Ammon's horn (tissue), 1 donor: ENCODE results near the gene TRAPPC3.

ENCODE experiments used
- DNase-seq: peaks from one replicate; pipeline ENCODE4 v3.0.0-alpha.2; 2016; ENCODE audit warnings: low spot score

TRAPPC3 gene

DNA sequence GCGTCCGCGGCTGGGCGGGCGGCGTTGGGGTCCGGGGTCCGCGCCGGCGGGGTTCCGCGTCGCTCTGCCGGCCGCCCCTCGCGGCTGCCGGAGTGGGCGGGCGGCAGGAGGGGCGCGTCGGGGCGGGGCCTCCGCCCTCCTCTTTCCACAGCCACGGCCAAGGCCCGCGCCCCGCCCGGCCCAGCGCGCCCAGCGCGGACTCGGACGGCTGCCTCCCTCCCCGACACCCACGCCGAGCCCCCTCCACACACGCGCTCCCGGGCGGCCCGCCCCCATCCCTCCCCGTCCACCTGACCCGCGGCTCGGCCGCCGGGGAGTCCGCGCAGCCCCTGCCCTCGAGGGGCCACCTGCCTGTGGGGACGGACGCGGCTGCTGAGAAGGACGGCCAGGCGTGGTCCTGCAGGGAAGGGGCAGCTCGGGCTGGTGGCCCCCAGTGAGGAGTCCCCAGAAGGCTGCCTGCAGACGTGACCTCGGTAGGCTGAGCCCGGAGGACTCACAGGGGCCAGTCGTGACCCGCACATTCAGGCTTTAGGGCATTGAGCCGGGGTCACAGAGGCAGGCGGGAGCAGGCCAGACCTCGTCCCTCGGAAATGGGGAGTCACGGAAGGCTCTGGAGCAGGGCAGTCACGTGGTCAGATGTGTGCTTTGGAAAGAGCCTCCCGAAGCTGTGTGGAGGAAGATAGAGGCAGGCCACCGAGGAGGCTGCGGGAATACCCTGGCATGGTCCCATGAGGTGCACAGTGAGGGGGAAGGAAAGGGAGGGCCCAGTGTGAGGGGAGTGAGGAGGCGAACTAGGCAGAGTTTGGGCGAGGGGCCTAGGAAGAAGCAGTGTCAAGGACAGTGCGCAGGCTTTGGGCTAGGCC, 23.9 kb downstream of the TRAPPC3 start, which contains the start of gene COL8A2:
Gene COL8A2, minus strand, starts transcription at position 94 of the 863 bp plus-strand sequence. CDS start 24,980 bp downstream, outside the sequence.
- no peak for DNase-seq

GRCh38 chr1:36124404-36125128, 24.7 kb downstream of the TRAPPC3 start:
- no peak for DNase-seq

- peak; percentile 69 for DNase-seq
Measured at GRCh38 chr1:36123356-36123755, 25.9 kb downstream of the TRAPPC3 start.

GRCh38 chr1:36122062-36123030, 26.9 kb downstream of the TRAPPC3 start:
- no peak for DNase-seq

DNA sequence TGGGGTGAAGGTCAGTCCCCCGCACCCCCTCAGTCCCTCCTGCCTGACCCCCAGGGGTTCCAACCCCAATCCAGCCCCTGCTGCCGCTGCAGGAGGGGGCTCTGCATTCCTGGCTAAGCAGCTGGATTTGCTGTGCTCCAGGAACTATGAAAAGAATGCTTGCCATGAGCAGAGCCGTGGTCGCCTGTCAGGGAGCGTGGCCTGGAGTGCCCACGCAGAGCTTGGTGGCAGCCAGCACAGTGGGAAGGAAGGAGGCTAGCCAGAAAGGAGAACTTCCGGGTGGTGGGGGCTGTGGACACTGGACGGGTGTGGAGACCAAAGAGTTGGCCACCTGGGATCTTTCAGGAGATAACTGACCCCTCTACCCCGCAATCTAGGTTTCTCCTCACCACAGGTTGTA, 29.8 kb downstream of the TRAPPC3 start:
- DNase-seq, result no peak

- no peak for DNase-seq
Measured at GRCh38 chr1:36118447-36119204, 30.7 kb downstream of the TRAPPC3 start.

DNA sequence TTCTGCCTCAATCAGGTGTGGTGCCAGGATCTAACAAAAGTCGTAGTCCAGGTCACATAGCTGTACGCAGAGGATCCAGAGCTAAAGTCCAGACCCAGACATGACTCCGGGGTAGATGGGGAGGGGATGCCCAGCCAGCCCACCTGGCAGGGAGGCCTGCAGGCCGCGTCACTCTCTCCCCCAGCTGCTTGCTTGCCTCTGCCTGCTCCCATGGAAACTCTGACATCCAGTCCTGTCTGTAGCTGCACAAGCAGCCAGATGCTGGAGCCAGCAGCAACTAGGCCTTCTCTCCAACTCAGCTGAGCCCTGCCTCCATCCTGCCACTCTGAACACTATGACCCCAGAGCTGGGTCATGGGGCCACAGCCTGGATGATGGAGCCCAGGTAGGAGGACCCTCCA, 32.4 kb downstream of the TRAPPC3 start:
- no peak for DNase-seq

- DNase-seq, result no peak
Measured at GRCh38 chr1:36115931-36116330, 33.4 kb downstream of the TRAPPC3 start.

- DNase-seq, result peak; percentile 40
Measured at GRCh38 chr1:36115200-36115669, 34.1 kb downstream of the TRAPPC3 start.

GRCh38 chr1:36114371-36114770, 34.9 kb downstream of the TRAPPC3 start:
- DNase-seq, result no peak

DNA sequence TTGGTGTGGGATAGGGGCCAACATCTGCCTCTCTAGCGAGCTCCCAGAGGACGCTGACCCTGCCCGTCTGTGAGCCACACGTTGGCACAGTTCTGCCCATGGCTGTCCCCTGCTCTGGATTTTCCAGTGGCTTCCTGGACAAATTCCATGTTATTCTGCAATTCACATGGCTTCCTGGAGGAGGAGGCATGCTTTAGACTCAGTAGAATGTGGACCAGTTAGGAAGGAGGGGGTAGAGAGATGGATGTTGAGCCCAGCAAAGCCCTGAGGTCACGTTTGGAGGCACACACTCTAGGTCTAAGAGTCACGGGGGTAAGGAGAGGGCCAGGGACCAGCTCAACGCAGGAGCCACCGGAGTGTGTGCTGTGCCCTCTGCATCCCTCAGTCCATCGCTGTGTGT, 36.5 kb downstream of the TRAPPC3 start:
- no peak for DNase-seq

DNA sequence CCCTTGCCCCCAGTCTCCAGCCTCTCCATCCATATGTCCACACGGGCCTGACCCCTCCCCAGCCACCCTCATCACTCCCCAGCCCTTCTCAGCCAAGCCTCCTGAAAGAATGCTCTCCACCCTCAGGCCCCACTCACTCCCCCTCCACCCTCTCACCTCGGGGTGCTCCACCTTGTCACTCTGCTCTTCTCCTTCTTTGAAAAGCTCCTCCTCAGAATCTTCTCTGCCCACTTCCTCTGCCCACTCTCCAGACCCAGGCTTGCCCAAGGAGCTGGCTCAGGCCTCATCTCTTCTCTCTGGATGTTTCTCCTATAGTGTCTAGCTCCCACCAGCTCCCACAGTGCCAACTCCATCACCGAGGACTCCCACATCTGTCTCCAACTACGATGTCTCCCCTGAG, 38.1 kb downstream of the TRAPPC3 start:
- no peak for DNase-seq

GRCh38 chr1:36109041-36109679, 40.1 kb downstream of the TRAPPC3 start:
- DNase-seq, result no peak

- no peak for DNase-seq
Measured at GRCh38 chr1:36108314-36108713, 41.0 kb downstream of the TRAPPC3 start.

GRCh38 chr1:36107394-36107793, 41.9 kb downstream of the TRAPPC3 start:
- no peak for DNase-seq

DNA sequence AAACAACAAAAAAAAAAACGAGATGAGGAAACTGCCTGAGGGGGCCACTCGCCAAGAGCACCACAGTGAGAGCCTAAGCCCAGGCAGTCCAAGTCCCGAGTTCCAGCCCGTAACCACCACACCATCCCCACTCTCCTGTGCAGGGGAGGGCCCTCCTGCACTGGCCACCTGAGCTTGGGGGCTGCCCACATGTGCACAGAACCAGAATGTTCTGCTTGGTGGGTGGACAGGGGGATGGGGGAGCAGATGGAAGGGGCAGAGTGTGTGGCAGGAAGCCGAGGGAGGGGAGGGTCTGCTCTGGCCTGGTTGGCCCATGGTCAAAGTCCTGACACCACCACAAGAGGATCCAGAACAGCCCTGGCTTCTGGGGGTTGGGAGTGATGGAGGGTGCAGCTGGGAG, 43.0 kb downstream of the TRAPPC3 start:
- DNase-seq, result no peak

DNA sequence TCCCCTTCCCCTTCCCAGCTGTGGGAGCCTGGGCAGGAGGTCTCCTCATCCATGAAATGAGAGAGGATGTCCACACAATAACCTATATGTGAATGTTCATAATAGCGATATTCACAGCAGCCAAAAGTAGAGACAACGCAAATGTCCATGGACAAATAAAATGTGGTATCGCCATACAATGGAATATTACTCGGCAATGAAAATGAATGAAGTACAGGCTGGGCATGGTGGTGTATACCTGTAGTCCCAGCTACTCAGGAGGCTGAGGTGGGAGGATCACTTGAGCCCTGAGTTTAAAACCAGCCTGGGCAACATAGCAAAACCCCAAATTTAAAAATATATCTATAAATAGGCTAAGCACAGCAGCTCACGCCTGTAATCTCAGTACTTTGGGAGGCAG, 47.7 kb downstream of the TRAPPC3 start:
- DNase-seq, result no peak

GRCh38 chr1:36100376-36100775, 48.9 kb downstream of the TRAPPC3 start:
- no peak for DNase-seq

GRCh38 chr1:36099681-36100341, 49.5 kb downstream of the TRAPPC3 start:
- DNase-seq, result peak; percentile 79
